NCI-H82 treated with DMSO at 0.1 percent for 48 hours (cell line): ENCODE measurements around the gene ADAMTSL2.

Experiments
- DNase-seq: peaks from one replicate; lab custom pipeline; 2025; ENCODE audit not compliant: unreplicated experiment; lab: John Stamatoyannopoulos, UW

Gene ADAMTSL2

DNA sequence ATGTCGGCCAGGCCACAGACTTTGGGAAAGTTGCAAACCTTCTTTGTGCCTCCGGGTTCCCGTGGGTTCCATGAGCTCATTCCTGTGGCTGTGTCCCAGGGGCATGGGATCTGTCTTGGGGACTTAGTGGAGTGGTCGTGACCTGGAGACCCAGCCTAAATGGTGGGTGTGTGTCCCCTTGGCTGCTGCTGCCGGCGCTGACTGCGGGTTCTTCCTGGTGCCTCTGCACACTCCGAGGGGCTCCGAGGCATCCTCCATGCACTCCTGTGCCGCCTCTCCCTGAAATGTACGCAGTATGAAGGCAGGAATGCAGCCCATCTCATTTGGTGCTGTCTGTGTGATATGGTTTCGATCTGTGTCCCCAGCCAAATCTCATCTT lies 34.6 kb upstream of the ADAMTSL2 start:
- no peak for DNase-seq

GRCh38 chr9:133502112-133502511 lies 32.4 kb upstream of the ADAMTSL2 start:
- DNase-seq: no peak

DNA sequence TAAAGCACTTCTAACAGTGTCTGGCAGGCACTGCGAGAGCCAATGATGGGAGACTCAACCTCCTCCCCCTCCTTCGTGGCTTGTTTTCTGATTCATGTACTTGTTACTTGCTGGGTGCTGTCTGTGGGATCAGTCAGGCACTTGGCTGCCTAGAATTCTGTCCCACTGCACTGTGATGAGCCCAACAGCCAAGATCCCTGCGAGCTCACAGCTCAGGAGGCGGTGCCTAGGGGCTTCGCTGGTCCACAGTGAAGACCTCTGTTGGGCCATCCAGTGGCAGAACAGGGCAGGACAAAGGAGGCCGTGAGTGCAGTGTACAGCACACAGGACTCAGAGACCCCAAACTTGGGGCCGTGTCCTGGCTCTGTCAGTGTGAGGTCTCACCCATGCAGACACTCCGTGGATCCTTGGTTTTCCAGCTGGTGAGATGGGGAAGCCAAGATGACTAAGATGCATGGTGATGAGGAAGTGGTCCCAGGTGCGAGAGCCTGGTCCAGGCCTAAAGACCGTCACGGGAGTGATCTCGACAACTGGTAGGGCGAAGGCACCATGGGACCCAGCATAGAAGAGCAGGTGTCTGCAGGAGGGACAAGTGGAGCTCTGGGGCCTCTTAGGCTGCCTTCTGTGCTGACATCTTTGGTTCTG lies 29.2 kb upstream of the ADAMTSL2 start:
- DNase-seq: no peak

DNA sequence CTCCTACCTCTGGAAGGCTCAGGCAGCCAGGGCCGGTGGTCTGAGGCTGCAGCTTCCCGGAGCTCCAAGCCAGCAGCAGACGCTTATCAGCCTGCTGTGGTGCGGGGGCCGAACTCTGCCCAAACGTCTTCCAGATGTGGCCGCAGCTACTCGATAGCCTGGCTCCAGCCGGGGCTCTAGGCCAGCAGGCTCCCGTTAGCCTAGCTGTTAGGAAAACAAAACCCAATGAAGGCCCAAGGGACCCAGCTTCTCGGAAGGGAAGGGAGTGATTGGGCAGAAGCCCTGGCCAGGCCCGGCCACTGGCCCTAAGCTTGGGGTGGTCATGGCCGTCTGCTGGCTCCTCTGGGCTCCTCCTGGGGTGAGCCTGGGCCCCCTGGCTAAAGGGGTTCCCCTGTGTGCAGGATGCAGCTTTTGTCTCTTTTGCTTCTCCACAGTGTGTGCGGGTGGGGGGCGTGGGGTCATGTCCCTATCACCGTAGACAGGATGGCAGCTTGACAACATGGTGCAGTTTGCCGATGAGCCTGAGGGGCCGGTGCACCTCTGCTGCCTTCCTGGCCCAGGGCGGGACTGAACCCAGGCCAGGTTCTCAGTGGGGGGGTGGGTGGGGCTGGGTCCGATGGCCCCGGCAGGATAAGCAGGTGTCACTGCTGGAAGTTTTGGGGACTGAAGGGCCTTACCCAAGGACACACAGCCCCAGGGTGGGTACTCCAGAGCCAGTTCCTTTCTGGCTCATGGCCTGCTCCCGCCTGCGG lies 28.4 kb upstream of the ADAMTSL2 start:
- no peak for DNase-seq

- no peak for DNase-seq
Observed at GRCh38 chr9:133506653-133507038, 27.9 kb upstream of the ADAMTSL2 start.

DNA sequence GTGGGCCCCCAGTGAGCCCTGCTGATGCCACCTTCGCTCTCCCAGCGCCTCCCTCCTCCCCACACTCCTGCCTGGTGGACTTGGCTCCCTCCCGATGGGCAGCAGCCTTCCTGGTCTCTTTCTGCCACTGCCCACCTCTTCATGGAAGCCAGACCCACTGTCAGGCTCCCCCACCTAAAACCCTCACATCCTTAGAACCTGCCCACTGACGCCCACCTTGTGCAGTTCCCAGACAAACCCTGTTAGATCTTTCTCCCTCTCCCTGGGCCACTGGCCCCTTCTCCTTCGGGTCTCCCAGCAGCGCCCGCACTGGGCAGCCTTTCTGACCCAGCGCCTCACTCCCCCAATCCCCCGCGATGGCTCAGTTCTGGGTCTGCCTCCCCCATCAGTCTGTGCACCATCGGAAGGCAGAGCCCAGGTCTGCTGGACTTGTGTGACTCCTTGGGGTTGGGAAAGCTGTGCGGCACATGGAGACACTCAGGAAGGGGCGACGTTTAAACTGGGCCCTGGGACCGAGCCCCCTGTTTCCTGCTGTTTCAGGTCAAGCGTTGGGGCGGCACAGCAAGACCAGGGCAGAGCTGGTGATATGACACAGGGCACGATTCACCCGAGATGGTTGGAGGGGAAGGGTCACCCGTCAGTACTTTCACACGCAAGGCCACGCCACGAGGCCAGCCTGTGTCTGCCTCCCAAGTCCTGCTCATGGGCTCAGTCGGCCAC lies 27.1 kb upstream of the ADAMTSL2 start:
- DNase-seq: no peak

- no peak for DNase-seq
Observed at GRCh38 chr9:133508046-133508445, 26.5 kb upstream of the ADAMTSL2 start.

DNA sequence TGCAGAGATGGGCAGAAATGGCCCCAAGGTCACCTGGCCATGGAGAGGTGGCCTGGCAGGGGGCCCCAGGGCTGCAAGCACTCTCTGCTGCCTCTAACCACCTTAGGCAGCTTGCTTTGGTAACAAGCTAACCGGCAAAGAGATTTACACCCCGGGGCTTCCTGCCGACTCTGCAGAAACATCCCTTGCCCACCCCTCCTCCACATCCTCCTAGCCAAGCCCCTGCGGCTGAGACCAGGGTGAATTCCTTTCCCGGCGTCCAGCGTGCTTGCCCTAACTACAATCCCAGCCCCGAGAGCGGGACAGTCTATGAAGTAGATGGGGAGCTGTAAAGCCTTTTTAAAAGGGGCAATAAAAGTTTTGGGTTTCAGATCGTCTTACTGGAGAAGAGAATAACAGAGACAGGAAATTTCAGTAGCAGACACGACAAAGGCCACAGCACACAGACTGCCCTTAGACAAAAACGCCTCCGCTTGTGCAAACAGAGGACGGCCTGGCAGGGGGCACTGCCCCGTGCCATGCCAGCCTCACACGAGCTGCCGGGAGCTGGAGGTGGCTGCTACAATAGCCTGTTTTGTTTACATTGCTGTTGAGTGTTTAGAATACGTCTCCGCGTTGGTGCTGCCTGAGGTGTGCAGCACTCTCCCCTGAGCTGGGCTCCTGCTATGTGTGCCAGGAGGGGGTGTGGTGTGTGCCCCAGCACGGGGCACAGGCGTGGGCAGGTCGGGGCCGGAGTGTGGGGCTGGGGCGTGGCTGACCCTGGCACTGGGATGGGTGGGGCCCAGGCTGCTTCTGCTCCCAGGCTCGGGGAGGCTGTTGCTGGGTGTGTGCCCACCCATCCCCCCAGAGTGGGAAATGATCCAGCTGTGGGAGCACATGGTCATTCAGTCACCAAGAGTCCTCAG lies 25.1 kb upstream of the ADAMTSL2 start:
- no peak for DNase-seq

- DNase-seq: no peak
Observed at GRCh38 chr9:133510926-133511505, 23.5 kb upstream of the ADAMTSL2 start.

DNA sequence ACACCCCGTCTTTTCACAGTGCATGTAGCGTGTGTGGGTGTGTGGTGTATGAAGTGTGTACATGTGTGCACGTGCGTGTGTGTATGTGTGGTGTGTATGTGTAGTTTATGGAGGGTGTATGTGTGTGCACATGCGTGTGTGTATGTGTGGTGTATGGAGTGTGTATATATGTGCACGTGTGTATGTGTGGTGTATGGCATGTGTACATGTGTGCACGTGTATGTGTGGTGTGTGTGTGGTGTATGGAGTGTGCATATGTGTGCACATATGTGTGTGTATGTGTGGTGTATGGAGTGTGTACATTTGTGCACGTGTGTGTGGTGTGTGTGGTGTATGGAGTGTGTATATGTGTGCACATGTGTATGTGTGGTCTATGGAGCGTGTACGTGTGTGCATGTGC lies 22.9 kb upstream of the ADAMTSL2 start:
- no peak for DNase-seq

- DNase-seq: no peak
Observed at GRCh38 chr9:133512253-133513213, 22.0 kb upstream of the ADAMTSL2 start.

GRCh38 chr9:133513214-133514100 lies 21.0 kb upstream of the ADAMTSL2 start:
- DNase-seq: no peak

- no peak for DNase-seq
Observed at GRCh38 chr9:133514460-133515239, 19.9 kb upstream of the ADAMTSL2 start.

DNA sequence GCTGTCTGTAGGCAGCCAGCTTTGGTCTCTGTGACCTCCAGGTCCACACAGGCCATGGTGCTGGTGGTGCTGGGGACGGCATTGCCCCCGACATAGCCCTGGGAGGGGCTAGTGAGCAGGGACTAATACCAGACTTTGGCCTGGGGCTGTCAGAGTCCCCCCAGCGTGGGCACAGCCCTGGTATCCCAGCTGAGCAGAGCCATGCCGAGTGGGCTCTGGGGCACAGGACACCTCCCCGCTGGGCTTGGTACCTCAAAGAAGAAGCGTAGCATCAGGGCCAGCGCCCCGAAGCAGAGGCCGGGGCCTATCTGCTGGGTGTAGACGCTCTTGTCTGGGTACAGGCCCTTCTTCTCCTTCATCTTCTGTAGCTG lies 19.3 kb upstream of the ADAMTSL2 start:
- DNase-seq: no peak

DNA sequence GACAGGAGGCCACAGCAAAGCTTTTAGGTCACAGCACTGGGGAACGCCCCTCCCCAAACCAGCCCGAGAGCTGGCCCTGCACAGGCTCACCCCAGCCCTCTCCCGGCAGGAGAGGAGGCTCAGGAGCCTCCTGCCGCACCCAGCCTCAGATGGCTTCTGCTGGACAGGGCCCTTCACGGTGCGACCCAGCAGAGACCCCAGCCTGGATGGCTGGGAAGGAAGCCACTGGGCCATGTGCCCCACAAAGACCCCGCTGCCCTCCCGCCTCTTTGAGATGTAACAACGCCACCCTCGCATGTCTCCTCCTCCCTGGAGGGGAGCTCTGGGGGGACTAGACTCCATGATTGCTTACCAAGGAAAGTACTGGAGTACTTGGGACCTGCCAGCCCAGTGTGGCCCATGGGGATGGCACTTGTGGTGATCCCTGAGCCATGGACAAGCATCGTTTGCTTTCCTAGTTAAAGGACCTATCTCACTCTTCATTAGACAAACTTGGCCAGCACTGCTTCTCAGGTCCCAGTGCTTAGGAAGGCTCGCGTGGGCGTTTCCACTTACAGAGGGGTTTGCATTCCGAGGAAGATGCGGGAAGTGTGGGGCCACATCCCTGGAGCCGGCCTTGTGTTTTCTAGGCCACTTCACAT lies 18.8 kb upstream of the ADAMTSL2 start:
- no peak for DNase-seq

GRCh38 chr9:133516256-133516960 lies 18.1 kb upstream of the ADAMTSL2 start:
- DNase-seq: no peak

DNA sequence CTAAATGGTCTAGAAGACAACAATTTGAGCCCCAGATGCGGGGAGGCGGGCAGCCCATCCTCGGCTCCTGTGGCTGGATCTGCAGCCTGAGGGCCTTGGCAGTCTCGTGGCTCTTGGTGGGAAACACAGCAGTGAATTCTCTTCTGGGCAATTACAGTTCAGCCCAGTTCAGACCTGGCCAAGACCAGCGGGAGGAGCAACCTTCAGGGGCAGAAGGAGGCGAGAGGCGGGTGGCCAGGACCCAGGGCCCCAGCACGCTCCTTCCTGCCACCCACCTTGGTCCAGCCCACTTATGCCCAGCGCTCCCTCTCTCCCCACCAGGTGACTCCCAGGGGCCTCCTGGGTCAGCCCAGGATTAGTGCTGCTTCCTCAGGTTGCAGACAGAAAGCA lies 17.5 kb upstream of the ADAMTSL2 start:
- DNase-seq: no peak
